Measurements from ENCODE around the gene PCCB.
"Not testable (repeated sequence)": the region's sequence is repeated elsewhere in the genome, so short reads cannot be mapped to it uniquely, and the experiment has no call there.

The PCCB gene

DNA sequence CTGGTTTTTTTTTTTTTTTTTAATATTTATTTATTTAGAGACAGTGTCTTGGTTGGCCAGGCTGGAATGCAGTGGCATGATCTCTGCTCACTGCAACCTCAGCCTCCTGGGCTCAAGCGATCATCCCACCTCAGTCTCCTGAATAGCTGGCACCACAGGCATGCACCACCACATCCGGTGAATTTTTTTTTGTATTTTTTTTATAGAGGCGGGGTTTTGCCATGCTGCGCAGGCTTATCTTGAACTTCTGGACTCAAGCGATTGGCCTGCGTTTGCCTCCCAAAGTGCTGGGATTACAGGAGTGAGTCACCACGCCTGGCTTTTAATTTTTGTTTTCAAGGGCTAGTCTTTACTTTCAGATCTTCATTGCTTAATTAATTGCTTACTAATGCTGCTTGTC lies 13.1 kb downstream of the PCCB start:
- no peak for DNase-seq

DNA sequence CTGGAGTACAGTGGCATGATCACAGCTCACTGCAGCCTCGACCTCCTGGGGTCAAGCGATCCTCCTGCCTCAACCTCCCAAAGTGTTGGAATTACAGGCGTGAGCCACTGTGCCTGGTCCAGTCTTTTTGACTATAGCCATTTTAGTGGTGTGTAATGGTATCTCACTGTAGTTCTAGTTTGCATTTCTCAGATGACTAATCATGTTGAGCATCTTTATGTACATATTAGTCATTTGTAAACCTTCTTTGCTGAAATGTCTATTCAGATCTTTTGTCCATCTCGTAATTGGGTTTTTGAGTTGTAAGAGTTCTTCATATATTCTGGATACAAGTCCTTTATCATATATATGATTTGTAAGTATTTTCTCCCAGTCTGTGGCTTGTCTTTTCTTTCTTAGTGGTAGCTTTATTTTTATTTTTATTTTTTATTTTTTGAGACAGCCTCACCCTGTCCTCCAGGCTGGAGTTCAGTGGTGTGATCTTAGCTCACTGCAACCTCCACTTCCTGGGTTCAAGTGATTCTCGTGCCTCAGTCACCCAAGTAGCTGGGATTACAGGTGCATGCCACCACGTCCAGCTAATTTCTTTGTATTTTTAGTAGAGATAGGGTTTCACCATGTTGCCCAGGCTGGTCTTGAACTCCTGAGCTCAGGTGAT lies 16.5 kb downstream of the PCCB start:
- not testable (repeated sequence) for DNase-seq

DNA sequence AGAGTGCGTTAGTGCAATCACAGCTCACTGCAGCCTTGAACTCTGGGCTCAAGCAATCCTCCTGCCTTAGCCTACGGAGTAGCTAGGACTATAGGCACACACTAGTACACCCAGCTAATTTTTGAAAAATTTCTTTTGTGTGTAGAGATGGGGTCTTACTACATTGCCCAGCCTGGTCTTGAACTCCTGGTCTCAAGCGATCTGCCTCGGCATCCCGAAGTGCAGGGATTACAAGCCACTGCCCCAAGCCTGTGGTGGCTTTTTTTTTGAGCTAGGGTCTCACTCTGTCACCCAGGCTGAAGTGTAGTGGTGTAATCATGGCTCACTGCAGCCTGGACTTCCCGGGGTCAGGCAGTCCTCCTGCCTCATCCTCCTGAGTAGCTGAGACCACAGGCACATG lies 17.1 kb downstream of the PCCB start:
- no peak for DNase-seq

DNA sequence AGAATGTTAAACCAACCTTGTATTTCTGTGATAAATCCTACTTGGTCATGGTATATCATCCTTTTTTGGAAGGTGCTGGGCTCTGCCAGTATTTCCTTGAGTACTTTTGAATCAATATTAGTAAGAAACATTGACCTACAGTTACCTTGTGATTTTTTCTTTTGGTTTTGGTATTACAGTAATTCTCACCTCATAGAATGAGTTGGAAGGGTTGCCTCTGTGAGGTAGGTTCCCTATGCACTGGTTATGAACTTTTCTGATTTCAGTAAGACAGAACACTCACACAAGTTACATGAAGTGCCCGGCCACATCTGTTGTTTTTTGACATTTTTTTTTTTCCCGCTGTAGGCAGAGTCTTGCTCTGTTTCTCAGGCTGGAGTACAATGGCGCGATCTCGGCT lies 20.0 kb downstream of the PCCB start:
- no peak for DNase-seq

DNA sequence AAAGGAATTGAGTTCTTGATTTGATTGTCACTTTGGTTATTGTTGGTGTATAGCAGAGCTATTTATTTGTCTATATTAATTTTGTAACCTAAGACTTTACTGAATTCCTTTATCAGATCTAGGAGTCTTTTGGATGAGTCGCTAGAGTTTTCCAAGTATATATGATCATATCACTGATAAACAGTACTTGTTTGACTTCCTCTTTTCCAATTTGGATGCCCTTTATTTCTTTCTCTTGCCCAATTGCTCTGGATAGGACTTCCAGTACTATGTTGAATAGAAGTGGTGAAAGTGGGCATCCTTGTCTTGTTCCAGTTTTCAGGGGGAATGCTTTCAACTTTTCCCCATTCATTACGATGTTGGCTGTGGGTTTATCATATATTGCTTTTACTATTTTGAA lies 21.5 kb downstream of the PCCB start:
- DNase-seq, result not testable (repeated sequence)

DNA sequence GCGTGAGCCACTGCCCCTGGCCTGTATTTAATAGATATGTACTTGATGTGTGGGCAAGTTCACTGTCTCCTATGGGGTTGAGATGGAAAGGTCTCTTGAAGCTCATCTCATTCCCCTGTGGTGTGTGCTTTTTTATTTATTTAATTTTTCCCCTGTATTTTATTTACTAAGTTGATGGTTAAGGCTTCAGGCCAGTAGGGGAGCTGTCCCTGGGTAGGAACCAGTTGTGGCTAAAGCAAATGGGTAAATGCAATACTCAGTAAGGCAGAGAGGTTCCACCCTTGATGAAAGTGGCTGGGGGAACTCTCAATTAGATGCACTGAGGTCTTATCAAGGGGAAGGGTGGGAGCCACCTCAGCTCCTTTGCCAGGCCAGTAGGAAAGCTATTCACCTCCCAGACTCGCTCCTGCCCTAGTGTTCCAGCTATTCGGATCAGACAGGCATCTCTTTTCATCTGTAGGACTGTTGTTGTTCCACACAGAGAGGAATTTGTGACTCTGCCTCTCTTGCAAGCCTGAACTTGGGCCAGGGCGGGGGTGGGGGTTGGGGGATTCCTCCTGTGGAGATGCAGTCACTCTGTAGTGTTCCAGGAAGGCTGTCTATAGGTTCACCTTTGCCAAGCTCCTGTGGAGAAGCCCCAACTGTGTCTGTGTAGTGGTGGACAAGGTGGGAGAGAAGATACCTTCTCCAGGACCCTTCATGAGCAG lies 26.1 kb downstream of the PCCB start:
- DNase-seq, result no peak

DNA sequence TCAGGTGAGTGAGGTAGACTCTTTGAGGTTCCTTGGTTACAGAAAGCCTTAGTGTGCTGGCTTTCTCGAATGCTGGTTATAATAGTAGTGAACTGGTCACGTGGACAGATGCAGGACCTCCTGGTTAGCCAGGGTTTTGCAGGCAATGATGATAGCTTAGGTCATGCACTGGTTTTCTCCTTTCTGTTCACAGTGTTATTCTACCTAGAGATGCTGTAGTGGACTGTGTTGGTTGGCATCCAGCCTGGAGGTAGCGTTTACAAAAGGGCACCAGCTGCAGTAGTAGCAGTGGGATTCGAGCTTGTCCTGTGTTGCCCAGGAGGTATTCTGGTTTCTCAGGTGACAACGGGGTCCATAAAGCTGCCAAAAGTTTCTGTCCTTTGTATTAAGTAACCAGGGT lies 27.0 kb downstream of the PCCB start:
- peak; percentile 23 for DNase-seq

DNA sequence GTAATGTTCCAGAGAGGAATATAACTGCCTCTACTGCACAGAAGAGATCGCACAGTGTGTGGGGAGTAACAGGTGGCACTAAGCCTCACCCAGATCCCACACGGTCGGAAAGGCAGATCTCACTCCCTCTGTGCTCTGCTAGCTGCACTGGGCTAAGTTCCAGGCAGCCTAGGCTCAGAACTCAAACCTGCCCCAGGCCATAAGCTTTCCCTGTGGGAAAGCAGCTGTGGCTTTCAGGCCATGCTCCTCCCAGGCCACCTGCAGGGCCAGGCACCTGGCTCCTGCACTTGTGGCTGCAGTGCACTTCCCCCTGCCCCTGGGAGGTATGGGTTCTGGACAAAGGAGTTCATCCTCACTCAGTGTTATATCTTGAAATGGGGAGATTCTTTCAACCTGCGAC lies 27.5 kb downstream of the PCCB start:
- no peak for DNase-seq

DNA sequence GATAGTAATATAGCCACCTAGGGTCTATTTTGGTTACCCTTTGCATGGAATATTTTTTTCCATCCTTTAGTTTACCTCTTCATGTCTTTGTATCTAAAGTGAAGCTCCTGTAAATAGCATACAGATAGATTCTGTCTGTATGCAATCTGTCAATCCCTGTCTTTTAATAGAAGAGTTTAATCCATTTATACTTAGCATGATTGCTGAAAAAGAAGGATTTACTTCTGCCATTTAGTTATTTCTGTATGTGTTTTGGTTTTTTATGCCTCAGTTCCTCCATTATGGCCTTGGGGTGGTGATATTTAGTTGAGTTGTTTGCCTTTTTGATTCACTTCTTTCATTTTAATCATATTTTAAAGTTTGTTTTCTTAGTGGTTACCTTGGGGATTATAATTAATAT lies 29.0 kb downstream of the PCCB start:
- DNase-seq, result no peak

DNA sequence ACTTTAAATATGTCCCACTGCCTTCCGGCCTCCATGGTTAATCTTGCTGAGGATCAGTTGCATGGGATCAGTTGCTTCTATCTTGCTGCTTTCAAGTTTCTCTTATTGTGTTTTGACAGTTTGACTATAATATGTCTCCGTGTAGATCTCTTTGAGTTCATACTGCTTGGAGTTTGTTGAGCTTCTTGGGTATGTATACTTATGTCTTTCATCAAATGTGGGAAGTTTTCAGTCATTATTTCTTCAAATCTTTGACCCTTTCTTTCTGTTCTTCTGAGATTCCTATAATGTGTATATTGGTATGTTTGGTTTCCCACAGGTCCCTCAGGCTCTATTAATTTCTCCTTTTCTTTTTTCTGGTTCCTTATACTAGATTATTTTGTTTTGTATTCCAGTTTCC lies 30.8 kb downstream of the PCCB start:
- no peak for DNase-seq

DNA sequence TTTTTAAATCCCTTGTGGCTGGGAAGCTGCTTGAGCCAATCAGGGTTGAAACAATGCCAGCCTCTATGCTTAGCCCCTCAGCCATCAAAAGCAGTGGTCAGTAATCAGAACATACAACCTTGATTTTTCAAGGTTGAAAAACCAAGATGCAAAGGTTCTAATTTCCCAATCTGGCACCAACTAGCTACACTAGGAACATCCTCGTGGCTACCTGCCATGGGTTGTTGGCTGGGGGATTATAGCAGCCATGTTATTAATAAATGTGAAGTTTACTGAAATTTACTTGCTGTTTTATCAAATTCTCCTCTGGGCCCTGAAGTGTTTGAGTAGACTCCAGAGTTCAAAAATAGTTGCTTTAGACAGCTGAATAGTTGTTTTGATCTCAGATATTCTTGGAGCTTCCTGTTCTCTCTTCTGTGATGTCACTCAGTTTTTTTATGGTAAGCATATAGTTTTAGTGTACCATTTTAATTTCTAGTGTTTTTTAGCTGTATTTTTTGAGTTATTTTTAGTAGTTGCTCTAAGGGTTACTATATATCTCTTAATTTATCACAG lies 31.9 kb downstream of the PCCB start:
- DNase-seq, result no peak

DNA sequence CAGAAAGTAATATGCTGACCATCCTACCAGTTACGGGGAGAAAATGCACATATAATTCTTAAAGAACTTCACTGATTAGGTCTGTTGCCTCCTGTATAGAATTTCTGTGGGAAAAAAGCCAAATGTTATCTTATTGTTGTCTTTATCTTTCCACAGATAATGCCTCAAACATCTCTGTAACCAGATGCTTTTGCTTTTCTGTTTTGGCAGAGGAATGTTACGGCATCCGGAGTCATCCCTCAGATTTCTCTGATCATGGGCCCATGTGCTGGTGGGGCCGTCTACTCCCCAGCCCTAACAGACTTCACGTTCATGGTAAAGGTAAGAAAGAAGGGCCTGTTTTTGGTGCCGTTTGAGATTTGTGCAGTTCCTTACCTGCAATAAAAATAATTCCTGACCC lies 33.5 kb downstream of the PCCB start:
- DNase-seq, result no peak

DNA sequence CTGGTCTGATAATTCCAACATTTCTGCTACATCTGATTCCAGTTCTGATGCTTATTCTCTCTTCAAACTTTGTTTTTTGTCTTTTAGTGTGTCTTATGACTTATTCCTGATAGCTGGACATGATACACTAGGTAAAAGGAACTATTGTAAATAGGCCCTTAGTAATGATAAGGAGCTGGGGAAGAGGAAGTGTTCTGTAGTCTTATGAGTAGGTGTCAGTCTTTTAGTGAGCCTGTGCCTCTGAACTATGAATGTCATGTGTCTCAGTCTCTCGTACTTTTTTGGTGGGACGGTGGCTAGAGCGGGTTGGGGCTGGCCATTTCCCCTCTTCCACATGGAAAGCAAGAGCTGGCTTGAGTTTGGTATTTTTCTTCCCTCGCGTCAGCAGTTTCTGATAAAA lies 41.2 kb downstream of the PCCB start:
- no peak for DNase-seq

DNA sequence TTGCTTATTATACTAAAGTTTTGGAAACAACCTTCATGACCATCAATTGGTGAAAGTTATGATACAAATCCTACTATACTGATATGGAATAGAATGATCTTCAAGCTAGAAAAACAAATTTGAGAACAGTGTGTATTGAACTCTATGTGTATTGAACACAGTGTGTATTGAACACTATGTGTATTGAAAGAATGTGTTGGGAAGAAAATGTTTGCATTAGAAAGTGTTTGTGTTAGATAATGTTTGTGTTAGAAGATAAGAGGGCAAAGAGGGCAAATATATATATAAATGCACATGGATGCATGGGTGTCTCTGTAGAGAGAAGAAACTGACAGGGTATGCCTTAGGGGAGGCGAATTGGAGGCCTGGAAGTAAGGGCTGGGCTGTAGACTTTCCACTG lies 42.4 kb downstream of the PCCB start:
- DNase-seq, result no peak

DNA sequence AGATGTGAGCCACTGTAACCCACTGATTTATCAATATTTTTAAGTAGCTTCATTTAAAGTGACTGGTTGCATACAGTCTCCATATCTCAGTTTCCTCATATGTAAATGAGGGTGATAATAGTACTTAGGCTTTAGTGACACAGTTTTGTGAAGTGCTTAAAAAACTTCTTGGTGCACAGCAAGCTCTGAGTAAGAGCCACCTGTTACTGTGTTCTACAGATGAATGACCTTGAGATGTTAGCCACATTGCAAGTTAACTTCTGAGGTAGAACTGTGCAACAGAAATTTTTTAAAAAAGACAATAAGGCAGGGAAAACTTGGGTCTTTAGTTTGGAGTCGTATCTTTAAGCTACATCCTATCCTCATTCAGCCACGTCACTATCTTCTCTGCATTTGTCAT lies 43.1 kb downstream of the PCCB start:
- DNase-seq, result no peak

DNA sequence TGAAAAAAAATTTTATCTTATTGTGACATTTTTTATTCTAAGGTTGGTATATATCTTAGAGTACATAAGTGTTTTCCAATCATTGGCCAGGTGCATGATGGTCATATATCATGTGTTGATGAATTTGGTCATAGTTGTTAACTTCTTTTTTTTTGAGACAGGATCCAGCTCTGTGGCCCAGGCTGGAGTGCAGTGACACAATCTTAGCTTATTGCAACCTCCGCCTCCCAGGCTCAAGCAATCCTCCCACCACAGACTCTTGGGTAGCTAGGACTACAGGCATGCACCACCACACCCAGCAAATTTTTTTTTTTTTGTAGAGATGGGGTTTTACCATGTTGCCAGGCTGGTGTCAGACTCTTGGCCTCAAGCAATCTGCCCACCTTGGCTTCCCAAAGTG lies 44.0 kb downstream of the PCCB start:
- no peak for DNase-seq

DNA sequence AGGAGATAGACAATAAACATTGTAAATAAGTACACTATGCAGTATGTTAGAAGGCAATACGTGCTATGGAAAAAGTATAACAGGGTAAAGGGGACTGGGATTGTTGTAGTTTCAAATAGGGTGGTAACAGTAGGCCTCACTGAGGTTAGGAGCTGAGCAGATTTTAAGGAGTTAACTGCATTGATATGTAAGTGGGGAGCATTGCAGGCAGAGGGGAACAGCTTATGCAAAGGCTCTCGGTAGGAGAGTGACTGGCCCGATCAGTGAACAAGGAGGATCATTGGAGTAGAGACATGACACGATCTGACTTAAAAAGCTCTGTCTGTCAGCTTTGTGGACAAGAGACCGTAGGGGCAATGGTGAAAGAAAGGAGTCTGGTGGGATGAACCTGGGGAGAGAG lies 46.8 kb downstream of the PCCB start:
- no peak for DNase-seq

DNA sequence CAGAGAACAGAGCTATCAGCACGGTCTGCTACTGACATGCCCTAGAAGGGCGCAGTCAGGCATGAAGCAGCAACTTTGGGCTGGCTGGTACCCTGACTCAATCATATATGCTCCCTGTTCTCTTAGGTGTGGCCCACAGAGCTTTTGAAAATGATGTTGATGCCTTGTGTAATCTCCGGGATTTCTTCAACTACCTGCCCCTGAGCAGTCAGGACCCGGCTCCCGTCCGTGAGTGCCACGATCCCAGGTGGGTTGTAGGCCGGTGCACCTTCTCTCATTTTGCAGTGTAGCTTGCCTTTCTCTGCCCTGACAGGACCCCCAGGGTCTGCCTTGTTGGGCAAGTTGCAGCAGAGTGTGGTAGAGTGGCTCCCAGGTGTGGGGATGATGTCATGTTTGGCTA lies 47.7 kb downstream of the PCCB start:
- DNase-seq, result no peak

DNA sequence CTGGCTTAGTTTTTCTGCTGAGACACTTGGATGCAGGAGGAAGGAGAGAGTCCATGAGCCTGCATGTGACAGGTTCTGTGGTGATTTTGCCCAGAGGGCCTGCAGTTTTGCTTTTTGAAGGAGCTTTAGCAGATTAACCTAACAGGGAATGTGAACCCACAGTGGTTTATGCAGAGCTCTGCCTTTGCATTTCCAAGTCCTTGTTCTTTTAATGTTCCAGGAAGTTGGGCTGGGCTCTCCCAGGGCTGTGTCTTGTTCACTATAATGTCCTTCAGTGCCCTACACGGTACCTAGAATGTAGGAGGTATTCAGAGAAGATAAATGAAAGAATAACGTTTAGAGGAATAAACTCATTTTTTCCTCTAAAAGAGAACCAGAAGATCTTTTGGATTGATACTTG lies 50.3 kb downstream of the PCCB start:
- no peak for DNase-seq

DNA sequence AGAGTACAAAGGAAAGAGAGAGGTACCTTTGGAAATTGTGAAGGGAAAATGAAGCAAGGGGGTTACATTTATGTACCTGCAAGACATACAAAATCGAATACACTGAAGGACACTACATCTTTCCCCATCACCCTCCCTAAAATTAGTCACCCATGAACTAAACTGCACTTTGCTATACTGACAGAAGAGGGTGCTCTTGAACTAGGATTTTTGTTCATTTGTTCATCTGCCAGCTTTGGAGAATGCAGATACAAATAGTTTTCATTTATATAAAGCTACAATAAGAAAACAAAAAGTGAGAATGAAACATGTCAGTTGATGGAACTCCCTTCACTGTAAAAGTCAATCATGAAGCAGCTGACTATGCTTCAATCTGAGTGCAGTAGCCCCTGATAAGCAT lies 55.7 kb downstream of the PCCB start:
- DNase-seq, result peak; percentile 23

DNA sequence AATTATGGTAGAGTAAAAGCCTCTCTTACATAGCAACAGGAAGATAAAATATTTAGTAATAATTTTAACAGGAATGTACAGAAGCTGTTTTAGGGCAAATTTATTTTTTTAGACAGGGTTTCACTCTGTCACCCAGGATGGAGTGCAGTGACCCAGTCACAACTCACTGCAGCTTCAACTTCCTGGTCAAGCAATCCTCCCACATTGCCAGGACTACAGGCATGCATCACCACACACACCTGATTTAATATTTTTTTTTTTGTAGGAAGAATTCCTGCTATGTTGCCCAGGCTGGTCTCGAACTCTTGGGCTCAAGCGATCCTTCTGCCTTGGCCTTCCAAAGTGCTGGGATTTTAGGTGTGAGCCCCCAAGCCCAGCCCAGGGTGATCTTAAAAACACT lies 61.1 kb downstream of the PCCB start:
- no peak for DNase-seq

DNA sequence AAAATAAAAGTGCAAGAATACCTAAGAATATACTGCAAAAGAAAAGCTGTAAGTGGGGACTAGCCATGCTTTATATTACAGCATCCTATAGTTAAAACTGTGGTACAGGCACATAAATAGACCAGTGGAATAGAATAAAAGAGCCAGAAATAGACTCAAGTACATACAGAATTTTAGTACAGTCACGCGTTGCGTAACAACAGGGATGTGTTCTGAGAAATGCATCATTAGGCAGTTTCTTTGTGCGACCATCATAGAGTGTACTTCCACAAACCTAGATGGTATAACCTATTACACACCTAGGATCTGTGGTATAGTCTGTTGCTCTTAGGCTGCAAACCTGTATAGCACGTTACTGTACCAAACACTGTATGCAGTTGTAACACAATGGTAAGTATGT lies 61.8 kb downstream of the PCCB start:
- DNase-seq, result no peak

DNA sequence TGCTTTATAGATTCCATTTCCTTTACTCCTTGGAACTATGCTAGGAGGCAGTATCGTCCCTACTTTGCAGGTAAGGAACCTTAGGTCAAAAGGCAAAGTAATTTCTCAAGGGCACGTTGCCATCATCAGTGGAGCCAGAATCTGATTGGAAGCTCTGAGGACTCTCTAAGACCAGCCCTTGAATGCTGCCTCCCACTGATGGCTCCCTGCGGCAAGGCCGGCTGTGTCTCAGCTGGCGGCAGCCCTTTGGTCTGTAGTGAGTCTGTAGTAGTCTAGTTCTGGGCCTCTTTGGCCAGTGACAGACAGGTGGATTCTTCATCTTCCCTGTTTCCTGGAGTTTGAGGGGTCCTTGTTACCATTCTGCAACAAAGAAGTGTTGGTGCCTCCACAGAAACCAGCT lies 76.2 kb downstream of the PCCB start:
- no peak for DNase-seq

DNA sequence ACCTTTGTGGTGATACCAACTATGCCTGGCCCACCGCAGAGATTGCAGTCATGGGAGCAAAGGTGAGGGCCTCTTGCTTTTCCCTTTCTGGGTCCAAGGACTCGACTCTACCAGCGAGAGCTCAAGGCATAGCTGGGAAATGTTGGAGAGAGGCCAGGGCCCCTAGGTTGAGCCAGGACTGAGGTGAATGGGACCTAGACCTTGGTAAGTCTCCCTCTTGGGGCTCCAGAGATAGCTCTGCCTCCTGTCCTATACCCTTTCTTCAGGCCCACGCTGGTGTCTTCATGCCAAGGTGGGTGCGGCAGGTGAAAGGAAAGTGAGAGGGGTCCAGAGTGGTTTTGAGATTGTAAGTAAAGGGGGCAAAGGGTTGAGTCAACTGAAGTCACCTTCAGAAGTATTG lies 77.5 kb downstream of the PCCB start:
- DNase-seq, result no peak

DNA sequence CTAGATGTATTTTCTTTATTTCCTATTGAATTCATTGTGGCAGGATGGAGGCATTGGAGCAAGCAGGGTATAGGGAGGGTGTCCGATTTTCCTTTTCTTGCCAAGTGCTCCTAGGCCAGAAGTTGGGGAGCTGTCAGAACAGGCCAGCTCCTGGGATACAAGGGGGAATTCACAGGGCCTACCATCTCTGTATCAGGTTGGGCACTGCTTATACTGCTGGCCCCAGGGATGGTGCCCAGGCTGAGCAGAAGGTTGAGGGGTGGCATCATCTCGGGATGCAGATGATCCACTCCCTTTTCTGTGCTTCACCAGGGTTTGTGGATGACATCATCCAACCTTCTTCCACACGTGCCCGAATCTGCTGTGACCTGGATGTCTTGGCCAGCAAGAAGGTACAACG lies 79.5 kb downstream of the PCCB start:
- DNase-seq, result no peak

Data from SHP77 treated with DMSO at 0.1 percent for 48 hours (cell line).